ENCODE results near the gene PLCH2. TPM values are rescaled to one million over a fixed set of nuclear protein-coding genes. Genes with fewer than 3 reads are reported as not detected.
"Not testable (repeated sequence)": the region's sequence is repeated elsewhere in the genome, so short reads cannot be mapped to it uniquely, and the experiment has no call there.

The PLCH2 gene
- total RNA-seq, 6 experiments from 2014 or later = 0.09 to 0.34 (median 0.18) TPM; not detected in 1

DNA sequence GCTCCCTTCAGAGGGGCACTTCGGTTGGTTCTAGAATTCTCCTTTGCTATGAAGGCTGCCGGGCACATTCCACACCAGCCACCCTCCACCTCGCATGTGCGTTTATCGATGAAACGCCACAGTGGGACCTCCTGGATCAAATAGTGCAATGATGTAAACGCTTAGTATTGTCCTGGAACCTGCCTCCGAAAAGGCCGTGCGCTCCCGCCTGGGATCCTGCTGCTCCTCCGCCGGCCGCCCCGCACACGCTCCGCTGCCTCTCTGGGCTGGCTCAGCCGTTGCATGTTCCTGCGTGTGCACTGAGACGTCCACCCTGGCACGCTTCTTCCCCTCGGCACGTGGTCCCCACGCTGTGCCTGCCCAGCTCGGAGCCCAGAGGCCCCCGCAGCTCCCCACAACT lies 76.1 kb downstream of the PLCH2 start:
- H3K4me3 Mint-ChIP-seq = no peak overlapping the region
- TF ChIP-seq, protein P1, sequence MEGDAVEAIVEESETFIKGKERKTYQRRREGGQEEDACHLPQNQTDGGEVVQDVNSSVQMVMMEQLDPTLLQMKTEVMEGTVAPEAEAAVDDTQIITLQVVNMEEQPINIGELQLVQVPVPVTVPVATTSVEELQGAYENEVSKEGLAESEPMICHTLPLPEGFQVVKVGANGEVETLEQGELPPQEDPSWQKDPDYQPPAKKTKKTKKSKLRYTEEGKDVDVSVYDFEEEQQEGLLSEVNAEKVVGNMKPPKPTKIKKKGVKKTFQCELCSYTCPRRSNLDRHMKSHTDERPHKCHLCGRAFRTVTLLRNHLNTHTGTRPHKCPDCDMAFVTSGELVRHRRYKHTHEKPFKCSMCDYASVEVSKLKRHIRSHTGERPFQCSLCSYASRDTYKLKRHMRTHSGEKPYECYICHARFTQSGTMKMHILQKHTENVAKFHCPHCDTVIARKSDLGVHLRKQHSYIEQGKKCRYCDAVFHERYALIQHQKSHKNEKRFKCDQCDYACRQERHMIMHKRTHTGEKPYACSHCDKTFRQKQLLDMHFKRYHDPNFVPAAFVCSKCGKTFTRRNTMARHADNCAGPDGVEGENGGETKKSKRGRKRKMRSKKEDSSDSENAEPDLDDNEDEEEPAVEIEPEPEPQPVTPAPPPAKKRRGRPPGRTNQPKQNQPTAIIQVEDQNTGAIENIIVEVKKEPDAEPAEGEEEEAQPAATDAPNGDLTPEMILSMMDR (IDR thresholded peaks at IDR 0.05) = no peak
- H3K4me1 Mint-ChIP-seq (ENCODE audit: low read depth) = peaks cover 12% of the 10 kb centered on the region
- no peak overlapping the region for H3K27ac Mint-ChIP-seq
- no peak for DNase-seq
- no peaks in the 10 kb centered on the region for H3K36me3 Mint-ChIP-seq (ENCODE audit: low read depth)
- no peaks in the 10 kb centered on the region for H3K9me3 Mint-ChIP-seq
- H3K27me3 Mint-ChIP-seq (ENCODE audit: insufficient read depth) = peaks cover 4% of the 10 kb centered on the region; the same call in 1 of the 2 replicates

DNA sequence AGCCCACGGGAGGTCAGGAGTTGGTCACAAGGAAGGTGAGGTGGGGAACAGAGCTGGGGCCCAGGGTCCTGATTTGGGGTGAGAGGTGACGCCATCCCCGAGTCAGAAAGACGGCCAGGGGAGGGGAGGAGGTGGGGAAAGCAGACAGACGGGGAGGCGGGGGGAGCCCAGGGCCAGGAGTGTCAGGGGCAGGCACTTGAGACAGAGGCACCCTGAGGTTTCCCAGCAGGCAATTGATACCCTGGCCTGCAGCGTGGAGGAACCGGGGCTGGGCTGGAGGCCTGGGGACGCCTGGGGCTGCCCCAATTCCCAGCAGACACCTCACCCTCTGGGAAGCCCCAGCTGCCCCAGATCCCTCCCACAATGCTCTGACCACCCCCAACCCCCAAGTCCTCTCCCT lies 77.0 kb downstream of the PLCH2 start:
- H3K4me1 Mint-ChIP-seq (ENCODE audit: low read depth) = peaks cover 12% of the 10 kb centered on the region

DNA sequence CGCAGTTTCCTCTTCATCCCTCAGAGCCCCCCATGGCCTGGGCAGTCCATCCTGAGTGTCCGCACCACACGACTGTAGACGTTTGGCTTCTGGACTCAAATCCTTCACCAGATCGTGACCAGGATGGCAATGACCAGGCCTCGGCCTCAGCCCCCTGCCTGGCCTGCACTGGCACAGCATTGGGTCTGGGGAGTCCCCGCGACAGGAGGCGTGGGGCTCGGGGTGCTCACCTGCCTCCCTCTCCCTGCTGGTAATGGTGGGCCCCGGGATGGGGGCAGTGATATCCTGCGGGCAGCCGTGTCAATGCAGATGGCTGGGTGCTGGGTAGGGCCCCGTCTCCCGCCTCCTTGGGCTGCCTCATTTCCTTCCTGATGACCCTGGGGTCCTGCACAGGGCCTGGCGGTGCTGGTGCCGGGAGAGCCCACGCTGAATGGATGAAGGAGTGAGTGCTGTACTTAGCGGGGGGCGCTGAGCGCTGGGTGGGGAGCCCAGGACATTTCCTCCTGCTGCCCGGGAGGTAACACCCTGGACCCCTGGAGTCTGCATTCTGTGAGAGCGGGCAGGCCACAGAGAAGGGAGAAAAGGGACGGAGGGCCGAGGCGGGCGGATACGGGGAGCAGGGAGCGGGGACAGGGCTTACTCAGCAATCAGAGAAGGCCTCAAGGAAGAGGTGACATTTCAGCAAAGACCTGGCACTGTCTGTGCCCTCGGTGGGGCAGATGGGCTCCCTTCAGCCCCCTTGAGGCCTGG lies 78.0 kb downstream of the PLCH2 start:
- no peak overlapping the region for H3K27ac Mint-ChIP-seq
- no peaks in the 10 kb centered on the region for H3K9me3 Mint-ChIP-seq
- no peak for DNase-seq
- TF ChIP-seq, protein P1 (IDR thresholded peaks at IDR 0.05) = no peak
- no peak overlapping the region for H3K4me3 Mint-ChIP-seq
- H3K36me3 Mint-ChIP-seq (ENCODE audit: low read depth) = no peaks in the 10 kb centered on the region
- peaks cover 4% of the 10 kb centered on the region; the same call in 1 of the 2 replicates for H3K27me3 Mint-ChIP-seq (ENCODE audit: insufficient read depth)
- H3K4me1 Mint-ChIP-seq (ENCODE audit: low read depth) = peaks cover 12% of the 10 kb centered on the region

More for the DNA sequence above, 77.0 kb downstream of the PLCH2 start:
- not testable (repeated sequence) for H3K9me3 Mint-ChIP-seq; H3K36me3 Mint-ChIP-seq (ENCODE audit: low read depth); H3K27me3 Mint-ChIP-seq (ENCODE audit: insufficient read depth); H3K4me3 Mint-ChIP-seq; DNase-seq; H3K27ac Mint-ChIP-seq

DNA sequence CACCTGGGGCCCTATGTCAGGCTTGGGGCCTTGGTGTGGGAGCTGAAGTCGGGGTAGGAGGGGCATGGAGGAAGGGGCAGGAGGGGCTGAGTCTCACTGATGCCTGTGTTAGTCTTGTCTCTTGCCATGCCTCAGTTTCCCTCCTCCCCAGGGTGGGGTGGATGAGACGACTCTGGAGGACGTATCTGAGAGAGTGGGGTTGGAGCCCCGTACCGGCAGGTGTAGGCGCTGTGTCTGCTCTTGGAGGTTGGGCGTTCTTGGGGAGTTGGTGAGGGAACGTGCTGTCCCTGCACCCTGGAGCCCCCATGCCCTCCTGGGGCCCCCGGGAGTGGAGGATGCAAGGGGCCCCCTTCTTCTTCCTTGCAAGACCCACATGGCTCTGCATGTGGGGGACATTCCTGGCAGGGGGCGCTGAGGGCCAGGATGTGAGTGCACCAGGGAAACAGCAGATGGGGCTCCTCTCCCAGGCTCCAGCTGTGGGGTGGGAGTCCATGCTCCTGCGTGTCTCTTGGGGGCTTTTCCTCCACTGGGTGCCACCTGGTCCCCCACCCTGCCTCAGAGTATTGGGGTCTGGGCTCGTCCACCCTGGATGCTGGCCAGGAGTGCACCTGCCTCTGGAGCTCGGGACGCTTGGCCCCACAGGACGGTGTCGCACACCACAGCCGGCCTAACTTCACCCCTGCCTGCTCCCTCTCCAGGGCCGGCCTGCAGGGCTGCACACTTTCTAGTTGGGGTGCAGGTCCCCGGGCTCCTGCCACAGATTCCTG lies 78.7 kb downstream of the PLCH2 start:
- Mint-ChIP-seq H3K27ac (no peak overlapping the region), H3K9me3 (no peaks in the 10 kb centered on the region), H3K4me1 (ENCODE audit: low read depth) (peaks cover 12% of the 10 kb centered on the region), H3K27me3 (ENCODE audit: insufficient read depth) (peaks cover 4% of the 10 kb centered on the region; the same call in 1 of the 2 replicates), H3K36me3 (ENCODE audit: low read depth) (no peaks in the 10 kb centered on the region), H3K4me3 (no peak overlapping the region)
- TF ChIP-seq, protein P1 (IDR thresholded peaks at IDR 0.05) = peak; percentile 55
- no peak for DNase-seq

Other genes starting within 250 kb of the PLCH2 start
- gene SKI, start 248.0 kb upstream of the PLCH2 start, total RNA-seq (2021; fragmentation: NEBNext Ultra II Directional; extraction: Animal tissue kit (Norgen Biotek cat#: 25700)) = 10 to 100 TPM; 63.7 to 76.6 (median 66.1) TPM
- 1 to 10 TPM; 5.3 to 8.9 (median 6.9) TPM for gene MORN1, start 84.7 kb upstream of the PLCH2 start, total RNA-seq (2021; fragmentation: NEBNext Ultra II Directional; extraction: Animal tissue kit (Norgen Biotek cat#: 25700))
- 100 to 1,000 TPM; 254 to 303 (median 283) TPM for gene RER1, start 84.4 kb upstream of the PLCH2 start, total RNA-seq (2021; fragmentation: NEBNext Ultra II Directional; extraction: Animal tissue kit (Norgen Biotek cat#: 25700))
- 10 to 100 TPM; 25.4 to 29.8 (median 26.4) TPM for gene PEX10, start 63.7 kb upstream of the PLCH2 start, total RNA-seq (2021; fragmentation: NEBNext Ultra II Directional; extraction: Animal tissue kit (Norgen Biotek cat#: 25700))
- 10 to 100 TPM; 20.6 to 26.4 (median 24.0) TPM for gene PANK4, start 50.3 kb downstream of the PLCH2 start, total RNA-seq (2021; fragmentation: NEBNext Ultra II Directional; extraction: Animal tissue kit (Norgen Biotek cat#: 25700))
- gene HES5, start 54.0 kb downstream of the PLCH2 start, total RNA-seq (2021; fragmentation: NEBNext Ultra II Directional; extraction: Animal tissue kit (Norgen Biotek cat#: 25700)) = under 1 TPM in 5 of 6 experiments, not detected in 1; 0.28 to 0.57 (median 0.36) TPM
- gene TNFRSF14, start 80.1 kb downstream of the PLCH2 start, total RNA-seq (2021; fragmentation: NEBNext Ultra II Directional; extraction: Animal tissue kit (Norgen Biotek cat#: 25700)) = 10 to 100 TPM in 4 of 6 experiments, 1 to 10 TPM in 2; 7.4 to 14.2 (median 11.5) TPM
- 10 to 100 TPM; 27.1 to 38.9 (median 34.7) TPM for gene PRXL2B, start 110.5 kb downstream of the PLCH2 start, total RNA-seq (2021; fragmentation: NEBNext Ultra II Directional; extraction: Animal tissue kit (Norgen Biotek cat#: 25700))
- not detected for gene MMEL1, start 156.7 kb downstream of the PLCH2 start, total RNA-seq (2021; fragmentation: NEBNext Ultra II Directional; extraction: Animal tissue kit (Norgen Biotek cat#: 25700))

Measured in HFFc6 (cell line).